OCI-LY3 (cell line): Measurements from ENCODE around the gene HMGCLL1.

Experiments used
- H2AFZ ChIP-seq: fragments of 200-600, 300-600 bp; shearing (Covaris generic); 2 replicates; pipeline ENCODE4 v1.6.0; 2014; ENCODE audit warnings: antibody characterized with exemption, low read depth, low read length
- H3K27ac ChIP-seq: fragments of 200-600, 300-600 bp; sonication (generic); 2 replicates; pipeline ENCODE4 v1.5.1; 2014; ENCODE audit warnings: mild to moderate bottlenecking, low read length, moderate library complexity, mixed read lengths
- H3K27me3 ChIP-seq: fragments of 200-600, 300-600 bp; sonication (generic); 2 replicates; pipeline ENCODE4 v1.6.1; 2014; ENCODE audit warnings: low read depth, low read length, mixed read lengths
- H3K36me3 ChIP-seq: fragments of 200-600, 300-600 bp; sonication (generic); replicated peaks from 2 replicates; pipeline ENCODE3; 2014; ENCODE audit warnings: low read depth, low read length, mixed read lengths
- H3K4me1 ChIP-seq: fragments of 300-600, 200-600 bp; sonication (generic); 2 replicates; pipeline ENCODE4 v1.6.1; 2014; ENCODE audit warnings: low read length, mixed read lengths
- H3K4me2 ChIP-seq: fragments of 200-600, 300-600 bp; sonication (generic); 2 replicates; pipeline ENCODE4 v1.6.1; 2014; ENCODE audit warnings: low read length, mixed read lengths
- H3K4me3 ChIP-seq: fragments of 300-600, 200-600 bp; sonication (generic); 2 replicates; pipeline ENCODE4 v1.5.1; 2014; ENCODE audit warnings: antibody characterized with exemption, mild to moderate bottlenecking, low read length, moderate library complexity
- H3K79me2 ChIP-seq: fragments of 300-600, 200-600 bp; shearing (Covaris generic); 2 replicates; pipeline ENCODE4 v1.6.1; 2014; ENCODE audit warnings: mild to moderate bottlenecking, low read length, mixed read lengths
- H3K9ac ChIP-seq: fragments of 300-600, 200-600 bp; shearing (Covaris generic); 2 replicates; pipeline ENCODE4 v1.6.0; 2014; ENCODE audit warnings: mild to moderate bottlenecking, low read length, moderate library complexity
- H3K9me3 ChIP-seq: fragments of 200-600, 300-600 bp; shearing (Covaris generic); 2 replicates; pipeline ENCODE4 v1.6.1; 2014; ENCODE audit warnings: low read length, mixed read lengths; ENCODE audit not compliant: insufficient read depth
- H4K20me1 ChIP-seq: fragments of 200-600, 300-600 bp; sonication (generic); 2 replicates; pipeline ENCODE4 v1.6.1; 2016; ENCODE audit warnings: low read length, mixed read lengths; ENCODE audit not compliant: insufficient read depth
- CTCF ChIP-seq: fragments of 200-600, 300-600 bp; sonication (generic); IDR thresholded peaks from 2 replicates; pipeline ENCODE4 v1.5.1; 2014; ENCODE audit warnings: antibody characterized with exemption, low read length, low read depth
- EZH2phosphoT487 ChIP-seq: fragments of 200-600 bp; shearing (Covaris generic); IDR thresholded peaks from 2 replicates; pipeline ENCODE4 v1.6.1; 2018; ENCODE audit warnings: antibody characterized with exemption, mixed run types, low read depth

HMGCLL1 gene

GRCh38 chr6:55567558-55567957 is 11.4 kb downstream of the HMGCLL1 start:
- TF ChIP-seq EZH2phosphoT487 (no peak), CTCF (no peak)
- H3K79me2 ChIP-seq: no peaks in the 10 kb centered on the region
- no peaks in the 10 kb centered on the region for H3K36me3 ChIP-seq
- H3K4me2 ChIP-seq: no peak overlapping the region
- H3K27ac ChIP-seq: no peak overlapping the region
- no peak overlapping the region for H3K4me3 ChIP-seq
- H3K4me1 ChIP-seq: no peaks in the 10 kb centered on the region
- H3K9me3 ChIP-seq: no peaks in the 10 kb centered on the region
- H3K9ac ChIP-seq: no peak overlapping the region
- no peaks in the 10 kb centered on the region for H4K20me1 ChIP-seq
- H2AFZ ChIP-seq: no peak overlapping the region
- no peaks in the 10 kb centered on the region for H3K27me3 ChIP-seq

GRCh38 chr6:55566036-55566710 is 12.8 kb downstream of the HMGCLL1 start:
- Histone ChIP-seq H3K9ac (no peak overlapping the region), H3K27me3 (no peaks in the 10 kb centered on the region), H3K4me2 (no peak overlapping the region), H3K9me3 (no peaks in the 10 kb centered on the region), H2AFZ (no peak overlapping the region), H3K4me3 (no peak overlapping the region), H3K27ac (no peak overlapping the region), H3K79me2 (no peaks in the 10 kb centered on the region), H4K20me1 (no peaks in the 10 kb centered on the region), H3K4me1 (no peaks in the 10 kb centered on the region), H3K36me3 (no peaks in the 10 kb centered on the region)
- no peak for TF ChIP-seq EZH2phosphoT487
- no peak for TF ChIP-seq CTCF

- Histone ChIP-seq H3K9me3 (no peaks in the 10 kb centered on the region), H3K79me2 (no peaks in the 10 kb centered on the region), H3K4me1 (no peaks in the 10 kb centered on the region), H3K4me3 (no peak overlapping the region), H2AFZ (no peak overlapping the region), H3K27ac (no peak overlapping the region), H3K27me3 (no peaks in the 10 kb centered on the region), H3K36me3 (no peaks in the 10 kb centered on the region), H3K4me2 (no peak overlapping the region), H3K9ac (no peak overlapping the region), H4K20me1 (no peaks in the 10 kb centered on the region)
- TF ChIP-seq CTCF: no peak
- TF ChIP-seq EZH2phosphoT487: no peak
These were observed 16.7 kb downstream of the HMGCLL1 start for GRCh38 chr6:55562318-55562717.

- Histone ChIP-seq H3K27me3 (no peaks in the 10 kb centered on the region), H3K9ac (no peak overlapping the region), H3K4me3 (no peak overlapping the region), H3K27ac (no peak overlapping the region), H3K79me2 (no peaks in the 10 kb centered on the region), H3K36me3 (no peaks in the 10 kb centered on the region), H3K4me2 (no peak overlapping the region), H3K9me3 (no peaks in the 10 kb centered on the region), H4K20me1 (no peaks in the 10 kb centered on the region), H2AFZ (no peak overlapping the region), H3K4me1 (no peaks in the 10 kb centered on the region)
- no peak for TF ChIP-seq CTCF
These were observed 18.6 kb downstream of the HMGCLL1 start for GRCh38 chr6:55560290-55560885.
